A673 (cell line): Measurements from ENCODE around the gene MTR. TPM values are rescaled to one million over a fixed set of nuclear protein-coding genes. Genes with fewer than 3 reads are reported as not detected.

Experiments
- BruUV-seq: library from RNA; stranded (reverse); fragments of 400-500 nt; replicated peaks from 2 replicates; lab custom pipeline; 2021; lab: Mats Ljungman, UMichigan
- CTCF ChIA-PET: fragments of 300-600 bp; sonication (Branson Sonifier 250); formaldehyde crosslinking; loops from one replicate; lab custom pipeline; 2022; ENCODE audit warnings: antibody characterized with exemption; lab: Charles Lee
- POLR2A ChIA-PET: fragments of 300-600 bp; sonication (Branson Sonifier 250); formaldehyde crosslinking; loops from one replicate; lab custom pipeline; 2022; ENCODE audit warnings: antibody characterized with exemption; ENCODE audit not compliant: low non-redundant PET; lab: Charles Lee
- DNase-seq: peaks from one replicate; pipeline ENCODE4 v3.0.0-alpha.2; 2015; ENCODE audit warnings: low spot score
- H3K27ac ChIP-seq: fragments of 200-600 bp; sonication (generic); 2 replicates; pipeline ENCODE4 v1.5.1; 2016; ENCODE audit warnings: mixed run types, low read depth, mild to moderate bottlenecking, mixed read lengths, antibody characterized with exemption, low read length; ENCODE audit not compliant: poor library complexity, severe bottlenecking
- H3K27me3 ChIP-seq: fragments of 200-600 bp; sonication (generic); replicated peaks from 2 replicates; pipeline ENCODE4 v1.6.1; 2017; ENCODE audit warnings: mixed run types, low read depth, mild to moderate bottlenecking, mixed read lengths, antibody characterized with exemption, low read length; ENCODE audit not compliant: insufficient read depth, poor library complexity
- H3K36me3 ChIP-seq: fragments of 200-600 bp; sonication (generic); 2 replicates; pipeline ENCODE4 v1.6.1; 2016; ENCODE audit warnings: mixed run types, mild to moderate bottlenecking, mixed read lengths, antibody characterized with exemption, low read length; ENCODE audit not compliant: insufficient read depth, poor library complexity, severe bottlenecking
- H3K4me1 ChIP-seq: fragments of 200-600 bp; sonication (generic); 2 replicates; pipeline ENCODE4 v1.6.1; 2017; ENCODE audit warnings: mixed run types, mild to moderate bottlenecking, mixed read lengths, antibody characterized with exemption, low read length; ENCODE audit not compliant: insufficient read depth, poor library complexity, severe bottlenecking
- H3K4me3 ChIP-seq: fragments of 200-600 bp; sonication (generic); 2 replicates; pipeline ENCODE4 v1.5.1; 2016; ENCODE audit warnings: low read depth, mixed run types, mild to moderate bottlenecking, mixed read lengths, low read length; ENCODE audit not compliant: poor library complexity, severe bottlenecking
- H3K9me3 ChIP-seq: fragments of 200-600 bp; sonication (generic); 2 replicates; pipeline ENCODE4 v1.6.1; 2016; ENCODE audit warnings: mixed run types, low read depth, mild to moderate bottlenecking, mixed read lengths, antibody characterized with exemption, low read length; ENCODE audit not compliant: poor library complexity, severe bottlenecking
- EZH2 ChIP-seq: fragments of 200-600 bp; sonication (generic); IDR thresholded peaks from 2 replicates; pipeline ENCODE4 v1.6.1; 2017; ENCODE audit warnings: borderline replicate concordance, low read depth, mild to moderate bottlenecking, mixed read lengths, antibody characterized with exemption, low read length; ENCODE audit not compliant: poor library complexity, severe bottlenecking
- intact Hi-C: fragments of 100-400 bp; cut with micrococcal nuclease; formaldehyde crosslinking; loops from one replicate; pipeline ENCODE4 v1.10.0; 2022; ENCODE audit not compliant: unreplicated experiment
- total RNA-seq: library from RNA; stranded (reverse); gene quantifications from 2 replicates; pipeline ENCODE4 v1.2.3, GENCODE V29; 2021
- TF ChIP-seq, protein P1 (sequence below): fragments of 300-800, 200-600 bp; sonication (generic); conservative IDR thresholded peaks from 2 replicates; pipeline ENCODE4 v1.5.1; 2017; ENCODE audit warnings: low read depth, mild to moderate bottlenecking, antibody characterized with exemption, low read length, moderate library complexity, mixed read lengths

The MTR gene
- total RNA-seq, 1 experiment from 2014 or later, result 36.0 TPM

GRCh38 chr1:236774926-236775325 lies 20.2 kb upstream of the MTR start:
- peak; percentile 29 for DNase-seq
- Histone ChIP-seq H3K4me3 (no peak overlapping the region), H3K27me3 (no peaks in the 10 kb centered on the region), H3K36me3 (no peaks in the 10 kb centered on the region), H3K4me1 (no peaks in the 10 kb centered on the region), H3K9me3 (no peaks in the 10 kb centered on the region), H3K27ac (no peak overlapping the region)
- ChIA-PET POLR2A (no interaction called here), CTCF (no interaction called here)
- intact Hi-C loops, result no loop called here
- BruUV-seq, result no TSS peak
- TF ChIP-seq, protein P1, sequence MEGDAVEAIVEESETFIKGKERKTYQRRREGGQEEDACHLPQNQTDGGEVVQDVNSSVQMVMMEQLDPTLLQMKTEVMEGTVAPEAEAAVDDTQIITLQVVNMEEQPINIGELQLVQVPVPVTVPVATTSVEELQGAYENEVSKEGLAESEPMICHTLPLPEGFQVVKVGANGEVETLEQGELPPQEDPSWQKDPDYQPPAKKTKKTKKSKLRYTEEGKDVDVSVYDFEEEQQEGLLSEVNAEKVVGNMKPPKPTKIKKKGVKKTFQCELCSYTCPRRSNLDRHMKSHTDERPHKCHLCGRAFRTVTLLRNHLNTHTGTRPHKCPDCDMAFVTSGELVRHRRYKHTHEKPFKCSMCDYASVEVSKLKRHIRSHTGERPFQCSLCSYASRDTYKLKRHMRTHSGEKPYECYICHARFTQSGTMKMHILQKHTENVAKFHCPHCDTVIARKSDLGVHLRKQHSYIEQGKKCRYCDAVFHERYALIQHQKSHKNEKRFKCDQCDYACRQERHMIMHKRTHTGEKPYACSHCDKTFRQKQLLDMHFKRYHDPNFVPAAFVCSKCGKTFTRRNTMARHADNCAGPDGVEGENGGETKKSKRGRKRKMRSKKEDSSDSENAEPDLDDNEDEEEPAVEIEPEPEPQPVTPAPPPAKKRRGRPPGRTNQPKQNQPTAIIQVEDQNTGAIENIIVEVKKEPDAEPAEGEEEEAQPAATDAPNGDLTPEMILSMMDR, result peak; percentile 49
- no peak for TF ChIP-seq EZH2

GRCh38 chr1:236779312-236779711 lies 15.8 kb upstream of the MTR start:
- DNase-seq, result no peak
- no peak overlapping the region for H3K4me3 ChIP-seq
- intact Hi-C loops, result no loop called here
- ChIA-PET POLR2A (no interaction called here), CTCF (no interaction called here)
- H3K4me1 ChIP-seq, result no peaks in the 10 kb centered on the region
- no TSS peak for BruUV-seq
- H3K36me3 ChIP-seq, result no peaks in the 10 kb centered on the region
- TF ChIP-seq, protein P1, result no peak
- H3K9me3 ChIP-seq, result no peaks in the 10 kb centered on the region
- no peaks in the 10 kb centered on the region for H3K27me3 ChIP-seq
- no peak overlapping the region for H3K27ac ChIP-seq

DNA sequence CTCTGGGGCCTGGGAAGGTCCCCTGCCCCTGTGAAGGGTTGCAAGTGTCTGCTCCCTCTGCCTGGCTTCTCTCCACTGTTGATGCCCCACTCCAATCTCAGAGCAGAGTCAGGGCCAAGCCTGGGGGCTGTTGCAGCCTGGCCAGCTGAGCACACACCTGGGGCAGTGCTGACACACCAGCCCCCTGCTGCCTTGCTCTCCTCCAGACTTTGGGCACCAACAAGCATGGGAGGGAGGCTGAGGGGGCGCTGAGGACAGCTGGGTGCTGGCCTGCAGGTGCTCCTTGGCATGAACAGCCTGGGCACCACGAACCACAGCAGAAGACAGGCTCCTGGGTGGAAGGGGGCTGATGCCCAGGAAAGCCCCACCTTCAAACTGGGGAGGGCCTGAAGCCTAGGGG lies 9.6 kb upstream of the MTR start:
- ChIA-PET CTCF (no interaction called here), POLR2A (no interaction called here)
- Histone ChIP-seq H3K4me3 (no peak overlapping the region), H3K27me3 (no peaks in the 10 kb centered on the region), H3K9me3 (no peaks in the 10 kb centered on the region), H3K36me3 (no peaks in the 10 kb centered on the region), H3K4me1 (no peaks in the 10 kb centered on the region), H3K27ac (no peak overlapping the region)
- no peak for DNase-seq
- intact Hi-C loops, result no loop called here
- no TSS peak for BruUV-seq
- TF ChIP-seq EZH2, result no peak
- TF ChIP-seq, protein P1, result no peak
